DMS153 (cell line): ENCODE data around the gene WDR62.
"Not testable (repeated sequence)": the region's sequence is repeated elsewhere in the genome, so short reads cannot be mapped to it uniquely, and the experiment has no call there.

Experiments
- DNase-seq: peaks from one replicate; lab custom pipeline; 2025; lab: John Stamatoyannopoulos, UW

The WDR62 gene

GRCh38 chr19:36032251-36033104, 22.2 kb upstream of the WDR62 start, which contains the start of gene CLIP3:
TSS of gene CLIP3 (minus strand) at chr19:36032873. CDS start at chr19:36032357, 516 bp downstream.
- peak; percentile 37 for DNase-seq

GRCh38 chr19:36040495-36040894, 14.2 kb upstream of the WDR62 start:
- DNase-seq: no peak

- not testable (repeated sequence) for DNase-seq
Observed at GRCh38 chr19:36041092-36041491, 13.6 kb upstream of the WDR62 start.

- DNase-seq: no peak
Observed at GRCh38 chr19:36041831-36042230, 12.9 kb upstream of the WDR62 start.

GRCh38 chr19:36043952-36044351, 10.7 kb upstream of the WDR62 start:
- no peak for DNase-seq

- no peak for DNase-seq
Observed at GRCh38 chr19:36046443-36047050, 8.2 kb upstream of the WDR62 start.

- no peak for DNase-seq
Observed at GRCh38 chr19:36047835-36048234, 6.9 kb upstream of the WDR62 start.

GRCh38 chr19:36049080-36049698, 5.5 kb upstream of the WDR62 start:
- no peak for DNase-seq

GRCh38 chr19:36051236-36051635, 3.5 kb upstream of the WDR62 start:
- DNase-seq: no peak

GRCh38 chr19:36051637-36052036, 3.1 kb upstream of the WDR62 start:
- DNase-seq: no peak

GRCh38 chr19:36054119-36054732, 471 bp upstream of the WDR62 start, which contains the start of gene THAP8:
TSS of gene THAP8 (minus strand) at chr19:36054285. CDS start at chr19:36054217, 68 bp downstream.
- peak; percentile 98 for DNase-seq

- no peak for DNase-seq
Observed at GRCh38 chr19:36058481-36059179, 3.9 kb downstream of the WDR62 start.

- DNase-seq: no peak
Observed at GRCh38 chr19:36059180-36059910, 4.6 kb downstream of the WDR62 start.

- DNase-seq: no peak
Observed at GRCh38 chr19:36060430-36060829, 5.7 kb downstream of the WDR62 start.

- DNase-seq: no peak
Observed at GRCh38 chr19:36061367-36061766, 6.7 kb downstream of the WDR62 start.

- no peak for DNase-seq
Observed at GRCh38 chr19:36064826-36065225, 10.1 kb downstream of the WDR62 start.

GRCh38 chr19:36067681-36068080, 13.0 kb downstream of the WDR62 start:
- DNase-seq: no peak

- DNase-seq: not testable (repeated sequence)
Observed at GRCh38 chr19:36068810-36069499, 14.3 kb downstream of the WDR62 start.

- no peak for DNase-seq
Observed at GRCh38 chr19:36072081-36072480, 17.4 kb downstream of the WDR62 start.

GRCh38 chr19:36073121-36073876, 18.6 kb downstream of the WDR62 start:
- no peak for DNase-seq
